DOHH2 (cell line): Measurements from ENCODE around the gene SPACA6.

Source experiments
- H3F3A ChIP-seq: fragments of 200-600 bp; sonication (generic), shearing (Covaris generic); 2 replicates; pipeline ENCODE4 v1.6.0; 2016; ENCODE audit warnings: antibody characterized with exemption, mild to moderate bottlenecking; ENCODE audit not compliant: control insufficient read depth, insufficient read depth
- H3K27ac ChIP-seq: fragments of 200-600 bp; sonication (generic); 2 replicates; pipeline ENCODE4 v1.5.1; 2014; ENCODE audit warnings: low read depth, mild to moderate bottlenecking, low read length, moderate library complexity
- H3K27me3 ChIP-seq: fragments of 200-600 bp; sonication (generic); 2 replicates; pipeline ENCODE4 v1.6.1; 2014; ENCODE audit warnings: mild to moderate bottlenecking, low read length, mixed read lengths; ENCODE audit not compliant: control insufficient read depth
- H3K36me3 ChIP-seq: fragments of 200-600 bp; sonication (generic); 2 replicates; pipeline ENCODE4 v1.6.1; 2014; ENCODE audit warnings: mild to moderate bottlenecking, low read length, moderate library complexity, mixed read lengths; ENCODE audit not compliant: control insufficient read depth
- H3K4me1 ChIP-seq: fragments of 200-600 bp; sonication (generic); 2 replicates; pipeline ENCODE4 v1.6.1; 2014; ENCODE audit warnings: mild to moderate bottlenecking, low read length, mixed read lengths; ENCODE audit not compliant: control insufficient read depth
- H3K4me2 ChIP-seq: fragments of 200-600 bp; sonication (generic); 2 replicates; pipeline ENCODE4 v1.6.0; 2014; ENCODE audit warnings: mild to moderate bottlenecking, low read length, moderate library complexity
- H3K4me3 ChIP-seq: fragments of 200-600 bp; sonication (generic); 2 replicates; pipeline ENCODE4 v1.5.1; 2014; ENCODE audit warnings: mild to moderate bottlenecking, low read length, mixed read lengths
- H3K79me2 ChIP-seq: fragments of 200-600 bp; sonication (generic); 2 replicates; pipeline ENCODE4 v1.6.1; 2014; ENCODE audit warnings: mild to moderate bottlenecking, low read length, mixed read lengths; ENCODE audit not compliant: control insufficient read depth
- H3K9me2 ChIP-seq: fragments of 200-600 bp; sonication (generic); replicated peaks from 2 replicates; pipeline ENCODE4 v1.6.1; 2014; ENCODE audit warnings: mild to moderate bottlenecking, low read length, mixed read lengths; ENCODE audit not compliant: control insufficient read depth
- H3K9me3 ChIP-seq: fragments of 200-600 bp; sonication (generic); 2 replicates; pipeline ENCODE4 v1.6.1; 2014; ENCODE audit warnings: antibody characterized with exemption, low read length, mixed read lengths; ENCODE audit not compliant: control insufficient read depth, insufficient read depth
- H4K20me1 ChIP-seq: fragments of 200-600 bp; sonication (generic); 2 replicates; pipeline ENCODE4 v1.6.0; 2014; ENCODE audit warnings: low read depth, mild to moderate bottlenecking, antibody characterized with exemption, low read length, moderate library complexity; ENCODE audit not compliant: control insufficient read depth, insufficient read depth
- EZH2phosphoT487 ChIP-seq: fragments of 200-600 bp; sonication (generic); IDR thresholded peaks from 2 replicates; pipeline ENCODE4 v1.6.1; 2017; ENCODE audit warnings: borderline replicate concordance, mild to moderate bottlenecking, antibody characterized with exemption, low read length, moderate library complexity, mixed read lengths
- TF ChIP-seq, protein P1 (sequence below): fragments of 200-600 bp; sonication (generic); IDR thresholded peaks from one replicate; pipeline ENCODE4 v1.5.1; 2014; ENCODE audit warnings: antibody characterized with exemption, mild to moderate bottlenecking, low read depth, low read length; ENCODE audit not compliant: poor library complexity, severe bottlenecking

Gene SPACA6

DNA sequence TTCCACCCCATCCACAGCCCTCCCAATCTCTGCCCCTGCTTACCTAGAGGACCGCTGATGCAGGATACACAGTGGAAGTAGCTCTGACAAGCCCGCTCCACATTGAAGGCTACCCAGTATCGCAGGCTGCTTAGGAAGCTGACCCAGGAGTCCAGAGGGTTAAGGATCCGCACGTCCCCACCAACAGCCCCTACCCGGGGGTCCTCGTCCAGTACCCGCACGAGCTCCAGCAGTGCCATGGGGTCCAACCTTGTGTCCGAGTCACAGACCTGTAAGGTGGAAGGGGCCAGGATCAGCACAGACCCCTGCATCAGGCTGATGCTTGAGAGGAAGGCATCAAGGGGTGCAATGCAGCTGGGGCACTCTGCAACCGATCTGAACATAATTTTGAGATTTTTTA lies 23.8 kb downstream of the SPACA6 start:
- Histone ChIP-seq H3K4me3 (no peak overlapping the region), H3K27me3 (no peaks in the 10 kb centered on the region), H3K4me1 (peaks cover 10% of the 10 kb centered on the region), H4K20me1 (no peaks in the 10 kb centered on the region), H3K27ac (no peak overlapping the region), H3F3A (no peaks in the 10 kb centered on the region), H3K4me2 (no peak overlapping the region), H3K36me3 (no peaks in the 10 kb centered on the region), H3K79me2 (no peaks in the 10 kb centered on the region), H3K9me3 (no peaks in the 10 kb centered on the region), H3K9me2 (no peaks in the 10 kb centered on the region)
- no peak for TF ChIP-seq EZH2phosphoT487
- TF ChIP-seq, protein P1, sequence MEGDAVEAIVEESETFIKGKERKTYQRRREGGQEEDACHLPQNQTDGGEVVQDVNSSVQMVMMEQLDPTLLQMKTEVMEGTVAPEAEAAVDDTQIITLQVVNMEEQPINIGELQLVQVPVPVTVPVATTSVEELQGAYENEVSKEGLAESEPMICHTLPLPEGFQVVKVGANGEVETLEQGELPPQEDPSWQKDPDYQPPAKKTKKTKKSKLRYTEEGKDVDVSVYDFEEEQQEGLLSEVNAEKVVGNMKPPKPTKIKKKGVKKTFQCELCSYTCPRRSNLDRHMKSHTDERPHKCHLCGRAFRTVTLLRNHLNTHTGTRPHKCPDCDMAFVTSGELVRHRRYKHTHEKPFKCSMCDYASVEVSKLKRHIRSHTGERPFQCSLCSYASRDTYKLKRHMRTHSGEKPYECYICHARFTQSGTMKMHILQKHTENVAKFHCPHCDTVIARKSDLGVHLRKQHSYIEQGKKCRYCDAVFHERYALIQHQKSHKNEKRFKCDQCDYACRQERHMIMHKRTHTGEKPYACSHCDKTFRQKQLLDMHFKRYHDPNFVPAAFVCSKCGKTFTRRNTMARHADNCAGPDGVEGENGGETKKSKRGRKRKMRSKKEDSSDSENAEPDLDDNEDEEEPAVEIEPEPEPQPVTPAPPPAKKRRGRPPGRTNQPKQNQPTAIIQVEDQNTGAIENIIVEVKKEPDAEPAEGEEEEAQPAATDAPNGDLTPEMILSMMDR = no peak

DNA sequence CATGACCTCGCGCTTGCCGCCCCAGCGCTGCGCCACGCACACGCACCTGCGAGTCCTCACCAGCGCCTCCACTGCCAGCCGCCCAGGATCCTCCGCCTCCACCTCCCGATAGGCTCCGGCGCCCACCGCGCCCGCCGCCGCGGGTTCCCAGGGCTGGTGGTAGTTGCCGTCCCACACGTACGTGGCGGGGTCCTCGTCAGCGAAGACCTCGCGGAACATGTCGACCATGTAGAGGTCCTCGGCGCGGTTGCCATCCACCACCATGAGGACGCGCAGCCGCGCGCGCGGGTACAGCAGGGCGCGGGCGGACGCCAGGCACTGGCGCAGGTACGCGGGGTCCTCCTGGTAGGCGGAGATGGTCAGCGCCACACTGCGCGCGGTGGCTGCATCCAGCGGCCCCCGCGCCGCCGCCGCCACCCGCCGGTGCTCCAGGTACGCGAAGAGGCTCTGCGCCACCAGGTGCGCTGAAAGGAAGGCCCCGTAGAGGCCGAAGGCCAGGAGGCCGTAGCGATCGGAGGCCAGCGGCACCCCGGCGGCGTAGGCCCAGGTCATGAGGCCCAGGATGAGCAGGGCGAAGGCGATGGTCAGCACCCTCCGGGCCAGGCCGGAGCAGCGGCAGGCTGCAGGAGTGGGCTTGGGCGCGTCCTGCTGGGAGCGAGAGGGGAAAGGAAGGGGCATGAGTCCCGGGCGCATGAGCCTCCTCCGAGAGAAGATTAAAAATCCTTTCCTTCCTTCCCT lies 26.3 kb downstream of the SPACA6 start:
- peaks cover 5% of the 10 kb centered on the region; the same call in 1 of the 2 replicates for H3K27me3 ChIP-seq
- H3K4me3 ChIP-seq = no peak overlapping the region
- H3K36me3 ChIP-seq = no peaks in the 10 kb centered on the region

DNA sequence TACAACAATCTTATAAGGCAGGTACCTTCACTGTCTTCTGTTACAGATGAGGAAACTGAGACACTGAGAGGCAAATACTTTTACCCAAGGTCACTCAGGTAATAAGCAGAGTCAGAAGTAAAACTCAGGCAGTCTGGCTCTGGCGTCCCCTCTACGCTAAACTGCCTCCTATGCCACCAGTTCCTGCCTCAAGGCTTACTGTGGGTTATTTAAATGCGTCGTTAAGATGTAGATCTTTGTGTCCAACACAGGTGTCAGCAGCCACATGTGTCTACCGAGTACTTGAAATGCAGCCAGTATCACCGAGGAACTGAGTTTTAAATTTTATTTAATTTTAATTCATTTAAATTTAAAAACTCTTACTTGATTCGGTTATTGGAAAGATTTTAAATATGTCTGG lies 28.8 kb downstream of the SPACA6 start:
- Histone ChIP-seq H3K9me3 (no peaks in the 10 kb centered on the region), H3K27me3 (peaks cover 7% of the 10 kb centered on the region; the same call in 1 of the 2 replicates), H3F3A (no peaks in the 10 kb centered on the region), H3K4me1 (peaks cover 15% of the 10 kb centered on the region), H3K9me2 (no peaks in the 10 kb centered on the region), H4K20me1 (no peaks in the 10 kb centered on the region), H3K27ac (no peak overlapping the region), H3K4me2 (no peak overlapping the region; the same call in 1 of the 2 replicates), H3K36me3 (no peaks in the 10 kb centered on the region), H3K79me2 (no peaks in the 10 kb centered on the region), H3K4me3 (no peak overlapping the region)
- TF ChIP-seq EZH2phosphoT487 = no peak
- TF ChIP-seq, protein P1 = no peak

More for the DNA sequence above, 26.3 kb downstream of the SPACA6 start:
- Histone ChIP-seq H3F3A (no peaks in the 10 kb centered on the region), H3K4me1 (peaks cover 15% of the 10 kb centered on the region), H4K20me1 (no peaks in the 10 kb centered on the region), H3K79me2 (no peaks in the 10 kb centered on the region), H3K27ac (no peak overlapping the region), H3K4me2 (no peak overlapping the region), H3K9me2 (no peaks in the 10 kb centered on the region), H3K9me3 (no peaks in the 10 kb centered on the region)
- TF ChIP-seq, protein P1 = no peak
- no peak for TF ChIP-seq EZH2phosphoT487
